Osteocyte (in vitro differentiated cells): ENCODE measurements around the gene MLH1. TPM values are rescaled to one million over a fixed set of nuclear protein-coding genes. Genes with fewer than 3 reads are reported as not detected.

ENCODE experiments used
- DNase-seq: peaks from one replicate; pipeline ENCODE4 v3.0.0; 2021; ENCODE audit warnings: mixed read lengths; ENCODE audit not compliant: unreplicated experiment; ENCODE audit errors: extremely low spot score
- H3K27ac Mint-ChIP-seq: one replicate; pipeline ENCODE4 v1.8.0; 2021; ENCODE audit warnings: mild to moderate bottlenecking, mixed read lengths; ENCODE audit not compliant: unreplicated experiment
- H3K27me3 Mint-ChIP-seq: one replicate; pipeline ENCODE4 v1.8.0; 2021; ENCODE audit warnings: mixed read lengths; ENCODE audit not compliant: unreplicated experiment
- H3K36me3 Mint-ChIP-seq: one replicate; pipeline ENCODE4 v1.8.0; 2021; ENCODE audit warnings: mixed read lengths; ENCODE audit not compliant: unreplicated experiment
- H3K4me1 Mint-ChIP-seq: one replicate; pipeline ENCODE4 v1.8.0; 2021; ENCODE audit warnings: mixed read lengths; ENCODE audit not compliant: unreplicated experiment
- H3K4me3 Mint-ChIP-seq: one replicate; pipeline ENCODE4 v1.8.0; 2021; ENCODE audit warnings: mild to moderate bottlenecking, moderate library complexity, mixed read lengths; ENCODE audit not compliant: unreplicated experiment
- H3K9me3 Mint-ChIP-seq: one replicate; pipeline ENCODE4 v1.8.0; 2021; ENCODE audit warnings: mixed read lengths; ENCODE audit not compliant: unreplicated experiment
- total RNA-seq: library from RNA; stranded (reverse); gene quantifications from 2 replicates; pipeline ENCODE4 v1.2.1, GENCODE V29; 2021
- TF ChIP-seq, protein P1 (sequence below): fragments of 200-600 bp; sonication (generic); IDR thresholded peaks from 2 replicates; pipeline ENCODE4 v1.5.0; 2021; ENCODE audit warnings: antibody characterized with exemption, mild to moderate bottlenecking, moderate library complexity

Gene MLH1
- total RNA-seq, 1 donor from 2014 or later: 31.2 TPM

DNA sequence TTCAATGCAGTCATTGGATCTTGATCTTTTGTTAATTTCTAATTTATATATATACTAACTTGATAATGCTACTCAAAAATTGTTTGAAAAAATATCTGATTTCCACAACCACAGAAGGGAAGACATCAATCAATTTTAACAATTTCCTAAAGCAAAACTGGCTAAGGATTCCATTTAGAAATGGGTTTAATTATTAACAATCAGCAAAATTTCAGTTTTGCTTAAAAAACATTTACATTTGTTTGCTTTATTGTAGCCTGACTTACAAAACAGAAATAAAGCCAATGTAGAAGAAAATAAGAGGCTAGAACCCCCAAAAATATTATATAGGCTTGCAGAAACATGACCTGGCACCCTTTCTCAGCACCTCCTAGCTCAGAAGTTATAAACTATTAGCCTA is 106.2 kb downstream of the MLH1 start:
- TF ChIP-seq, protein P1, sequence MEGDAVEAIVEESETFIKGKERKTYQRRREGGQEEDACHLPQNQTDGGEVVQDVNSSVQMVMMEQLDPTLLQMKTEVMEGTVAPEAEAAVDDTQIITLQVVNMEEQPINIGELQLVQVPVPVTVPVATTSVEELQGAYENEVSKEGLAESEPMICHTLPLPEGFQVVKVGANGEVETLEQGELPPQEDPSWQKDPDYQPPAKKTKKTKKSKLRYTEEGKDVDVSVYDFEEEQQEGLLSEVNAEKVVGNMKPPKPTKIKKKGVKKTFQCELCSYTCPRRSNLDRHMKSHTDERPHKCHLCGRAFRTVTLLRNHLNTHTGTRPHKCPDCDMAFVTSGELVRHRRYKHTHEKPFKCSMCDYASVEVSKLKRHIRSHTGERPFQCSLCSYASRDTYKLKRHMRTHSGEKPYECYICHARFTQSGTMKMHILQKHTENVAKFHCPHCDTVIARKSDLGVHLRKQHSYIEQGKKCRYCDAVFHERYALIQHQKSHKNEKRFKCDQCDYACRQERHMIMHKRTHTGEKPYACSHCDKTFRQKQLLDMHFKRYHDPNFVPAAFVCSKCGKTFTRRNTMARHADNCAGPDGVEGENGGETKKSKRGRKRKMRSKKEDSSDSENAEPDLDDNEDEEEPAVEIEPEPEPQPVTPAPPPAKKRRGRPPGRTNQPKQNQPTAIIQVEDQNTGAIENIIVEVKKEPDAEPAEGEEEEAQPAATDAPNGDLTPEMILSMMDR: no peak
- H3K4me1 Mint-ChIP-seq: peaks cover 24% of the 10 kb centered on the region
- DNase-seq: no peak
- H3K9me3 Mint-ChIP-seq: no peaks in the 10 kb centered on the region
- no peak overlapping the region for H3K4me3 Mint-ChIP-seq
- no peak overlapping the region for H3K27ac Mint-ChIP-seq
- peaks cover 5% of the 10 kb centered on the region for H3K36me3 Mint-ChIP-seq
- no peaks in the 10 kb centered on the region for H3K27me3 Mint-ChIP-seq

DNA sequence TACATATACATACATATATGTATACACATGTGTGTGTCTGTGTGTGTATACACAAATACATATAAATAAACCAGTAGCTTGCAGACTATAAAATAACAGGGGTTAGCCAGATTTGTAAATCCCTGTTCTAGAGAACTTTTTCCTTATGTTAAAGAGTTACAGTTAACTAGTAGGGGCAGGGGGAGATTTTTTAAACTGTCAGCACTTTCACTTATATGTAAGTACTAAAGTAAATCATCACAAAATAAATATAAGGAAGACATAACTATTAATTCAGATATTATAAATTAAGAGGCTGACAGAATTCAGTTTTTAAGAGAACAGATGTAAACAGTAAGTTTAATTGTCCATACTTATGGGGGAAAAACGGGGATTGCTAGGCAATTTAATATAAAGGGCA is 107.1 kb downstream of the MLH1 start:
- peaks cover 2% of the 10 kb centered on the region for H3K36me3 Mint-ChIP-seq
- H3K27me3 Mint-ChIP-seq: no peaks in the 10 kb centered on the region
- no peak for DNase-seq
- no peak overlapping the region for H3K4me3 Mint-ChIP-seq
- no peaks in the 10 kb centered on the region for H3K9me3 Mint-ChIP-seq
- H3K4me1 Mint-ChIP-seq: peaks cover 24% of the 10 kb centered on the region
- TF ChIP-seq, protein P1: no peak
- no peak overlapping the region for H3K27ac Mint-ChIP-seq

Other genes with a start within 250 kb of the MLH1 start
- gene DCLK3, start 229.0 kb upstream of the MLH1 start, total RNA-seq: not detected in 2 replicates
- 24.9 and 26.1 TPM in 2 replicates for gene TRANK1, start 48.5 kb upstream of the MLH1 start, total RNA-seq
- gene EPM2AIP1, start 387 bp upstream of the MLH1 start, total RNA-seq: 24.5 and 24.8 TPM in 2 replicates
- 43.2 and 49.1 TPM in 2 replicates for gene LRRFIP2, start 181.1 kb downstream of the MLH1 start, total RNA-seq
- gene GOLGA4, start 249.8 kb downstream of the MLH1 start, total RNA-seq: 55.9 and 62.8 TPM in 2 replicates